Measurements from ENCODE around the gene FOCAD.

FOCAD gene

GRCh38 chr9:20683351-20684034 lies 566 bp upstream of the FOCAD start:
- DNase-seq (ENCODE audit: low spot score), result peak; percentile 1

GRCh38 chr9:20684875-20685696 lies 1.0 kb downstream of the FOCAD start:
- DNase-seq (ENCODE audit: low spot score), result peak; percentile 2

- DNase-seq (ENCODE audit: low spot score), result no peak
Observed at GRCh38 chr9:20685769-20686168, 1.7 kb downstream of the FOCAD start.

GRCh38 chr9:20689833-20690232 lies 5.8 kb downstream of the FOCAD start:
- no peak for DNase-seq (ENCODE audit: low spot score)

- no peak for DNase-seq (ENCODE audit: low spot score)
Observed at GRCh38 chr9:20692554-20692953, 8.5 kb downstream of the FOCAD start.

GRCh38 chr9:20693068-20693467 lies 9.0 kb downstream of the FOCAD start:
- DNase-seq (ENCODE audit: low spot score), result no peak

GRCh38 chr9:20694248-20694647 lies 10.2 kb downstream of the FOCAD start:
- no peak for DNase-seq (ENCODE audit: low spot score)

- no peak for DNase-seq (ENCODE audit: low spot score)
Observed at GRCh38 chr9:20697021-20697719, 13.1 kb downstream of the FOCAD start.

- DNase-seq (ENCODE audit: low spot score), result no peak
Observed at GRCh38 chr9:20698782-20699181, 14.7 kb downstream of the FOCAD start.

- DNase-seq (ENCODE audit: low spot score), result no peak
Observed at GRCh38 chr9:20701060-20701459, 17.0 kb downstream of the FOCAD start.

- no peak for DNase-seq (ENCODE audit: low spot score)
Observed at GRCh38 chr9:20702570-20702969, 18.5 kb downstream of the FOCAD start.

GRCh38 chr9:20703146-20703545 lies 19.1 kb downstream of the FOCAD start:
- DNase-seq (ENCODE audit: low spot score), result no peak

GRCh38 chr9:20707708-20708107 lies 23.6 kb downstream of the FOCAD start:
- DNase-seq (ENCODE audit: low spot score), result no peak

- DNase-seq (ENCODE audit: low spot score), result no peak
Observed at GRCh38 chr9:20713172-20713571, 29.1 kb downstream of the FOCAD start.

GRCh38 chr9:20714442-20715415 lies 30.7 kb downstream of the FOCAD start:
- no peak for DNase-seq (ENCODE audit: low spot score)

GRCh38 chr9:20722221-20722620 lies 38.2 kb downstream of the FOCAD start:
- DNase-seq (ENCODE audit: low spot score), result no peak

- DNase-seq (ENCODE audit: low spot score), result no peak
Observed at GRCh38 chr9:20725675-20726074, 41.6 kb downstream of the FOCAD start.

GRCh38 chr9:20726144-20726543 lies 42.1 kb downstream of the FOCAD start:
- no peak for DNase-seq (ENCODE audit: low spot score)

GRCh38 chr9:20728493-20729220 lies 44.6 kb downstream of the FOCAD start:
- DNase-seq (ENCODE audit: low spot score), result no peak

GRCh38 chr9:20729523-20729922 lies 45.5 kb downstream of the FOCAD start:
- DNase-seq (ENCODE audit: low spot score), result no peak

GRCh38 chr9:20732118-20732517 lies 48.1 kb downstream of the FOCAD start:
- no peak for DNase-seq (ENCODE audit: low spot score)

Measured in COLO829 (cell line).